Activated CD8-positive, alpha-beta memory T cell treated with anti-CD3 and anti-CD28 coated beads for 48 hours (primary cell): Measurements from ENCODE around the gene CACNA1F.

Experiments
- DNase-seq, 3 experiments: peaks; one replicate each; pipeline ENCODE4 v3.0.0-alpha.2; 2020; ENCODE audit warnings: low read depth in 2 of 3, low spot score in 2 of 3

CACNA1F gene

GRCh38 chrX:49155900-49156837 is 77.0 kb downstream of the CACNA1F start:
- peak; percentile 53 to 65 (median 60) for DNase-seq

- DNase-seq: no peak
These were observed 77.8 kb downstream of the CACNA1F start for GRCh38 chrX:49155243-49155899.
